AG09319 (cell line): ENCODE measurements around the gene TET3.

Experiments
- DNase-seq: peaks from one replicate; pipeline ENCODE4 v3.0.0-alpha.2; 2010; ENCODE audit warnings: low read depth; ENCODE audit errors: extremely low read depth
- TF ChIP-seq, protein P1 (sequence below): IDR thresholded peaks from 2 replicates; pipeline ENCODE4 v1.5.1; 2011; ENCODE audit warnings: low read depth, mild to moderate bottlenecking, inconsistent platforms, low read length, moderate library complexity

TET3 gene

DNA sequence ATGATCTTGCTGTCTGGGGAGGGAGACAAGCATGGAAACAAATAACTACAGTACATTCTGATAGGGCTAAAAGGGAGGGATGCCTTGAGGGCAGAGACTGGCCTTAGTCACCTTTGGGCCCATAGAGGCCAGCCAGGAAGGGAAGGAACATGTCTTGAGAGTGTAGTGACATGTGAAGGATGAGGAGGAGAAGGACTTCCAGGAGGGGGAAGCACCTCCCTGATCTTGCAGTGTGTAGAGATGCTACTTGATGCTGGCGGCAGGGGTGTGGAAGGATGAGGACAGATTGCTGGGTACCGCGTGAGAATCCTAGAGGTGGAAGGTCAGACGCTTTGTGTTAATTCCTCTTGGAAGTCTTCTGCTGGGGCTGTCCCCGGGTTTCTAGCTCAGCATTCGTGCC, 13.1 kb downstream of the TET3 start:
- TF ChIP-seq, protein P1, sequence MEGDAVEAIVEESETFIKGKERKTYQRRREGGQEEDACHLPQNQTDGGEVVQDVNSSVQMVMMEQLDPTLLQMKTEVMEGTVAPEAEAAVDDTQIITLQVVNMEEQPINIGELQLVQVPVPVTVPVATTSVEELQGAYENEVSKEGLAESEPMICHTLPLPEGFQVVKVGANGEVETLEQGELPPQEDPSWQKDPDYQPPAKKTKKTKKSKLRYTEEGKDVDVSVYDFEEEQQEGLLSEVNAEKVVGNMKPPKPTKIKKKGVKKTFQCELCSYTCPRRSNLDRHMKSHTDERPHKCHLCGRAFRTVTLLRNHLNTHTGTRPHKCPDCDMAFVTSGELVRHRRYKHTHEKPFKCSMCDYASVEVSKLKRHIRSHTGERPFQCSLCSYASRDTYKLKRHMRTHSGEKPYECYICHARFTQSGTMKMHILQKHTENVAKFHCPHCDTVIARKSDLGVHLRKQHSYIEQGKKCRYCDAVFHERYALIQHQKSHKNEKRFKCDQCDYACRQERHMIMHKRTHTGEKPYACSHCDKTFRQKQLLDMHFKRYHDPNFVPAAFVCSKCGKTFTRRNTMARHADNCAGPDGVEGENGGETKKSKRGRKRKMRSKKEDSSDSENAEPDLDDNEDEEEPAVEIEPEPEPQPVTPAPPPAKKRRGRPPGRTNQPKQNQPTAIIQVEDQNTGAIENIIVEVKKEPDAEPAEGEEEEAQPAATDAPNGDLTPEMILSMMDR = no peak
- DNase-seq = no peak

DNA sequence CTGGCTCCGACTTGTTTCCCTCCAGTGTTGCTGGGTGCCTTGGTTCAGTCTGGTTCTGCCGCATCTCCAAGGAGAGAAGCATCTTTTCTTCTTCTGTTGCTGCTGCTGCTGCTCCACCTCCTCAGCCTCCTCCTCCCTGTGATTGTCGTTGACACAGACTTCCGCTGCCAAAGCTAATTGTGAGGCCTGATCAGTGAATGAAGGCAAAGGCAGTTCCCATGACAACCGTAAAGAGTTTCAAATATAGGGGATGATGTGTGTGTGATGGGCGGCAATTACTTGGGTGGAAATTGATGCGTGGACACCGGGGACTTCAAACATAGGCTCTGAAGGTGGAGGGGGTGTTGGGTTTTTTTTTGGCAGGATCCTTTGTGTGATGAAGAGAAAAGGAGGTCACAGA, 13.7 kb downstream of the TET3 start:
- no peak for DNase-seq
- TF ChIP-seq, protein P1 = no peak

DNA sequence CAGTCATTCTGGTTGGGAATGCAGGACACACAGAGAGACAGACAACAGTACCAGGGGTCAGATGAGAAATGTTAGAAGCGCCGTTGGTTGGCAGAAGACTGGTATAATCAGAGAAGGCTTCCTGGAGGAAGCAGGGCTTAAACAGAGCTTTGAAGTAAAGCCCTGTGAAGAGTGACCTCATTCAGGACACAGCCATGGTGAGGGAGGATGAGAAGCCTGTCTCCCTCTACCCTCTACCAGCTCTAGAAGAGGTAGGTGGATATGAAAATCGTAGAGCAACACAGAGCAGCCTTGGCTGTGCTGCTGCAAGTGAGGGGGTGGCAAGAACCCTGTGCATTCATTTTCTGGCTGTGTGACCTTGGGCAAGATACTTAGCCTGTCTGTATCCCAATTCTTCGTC, 14.2 kb downstream of the TET3 start:
- no peak for DNase-seq

DNA sequence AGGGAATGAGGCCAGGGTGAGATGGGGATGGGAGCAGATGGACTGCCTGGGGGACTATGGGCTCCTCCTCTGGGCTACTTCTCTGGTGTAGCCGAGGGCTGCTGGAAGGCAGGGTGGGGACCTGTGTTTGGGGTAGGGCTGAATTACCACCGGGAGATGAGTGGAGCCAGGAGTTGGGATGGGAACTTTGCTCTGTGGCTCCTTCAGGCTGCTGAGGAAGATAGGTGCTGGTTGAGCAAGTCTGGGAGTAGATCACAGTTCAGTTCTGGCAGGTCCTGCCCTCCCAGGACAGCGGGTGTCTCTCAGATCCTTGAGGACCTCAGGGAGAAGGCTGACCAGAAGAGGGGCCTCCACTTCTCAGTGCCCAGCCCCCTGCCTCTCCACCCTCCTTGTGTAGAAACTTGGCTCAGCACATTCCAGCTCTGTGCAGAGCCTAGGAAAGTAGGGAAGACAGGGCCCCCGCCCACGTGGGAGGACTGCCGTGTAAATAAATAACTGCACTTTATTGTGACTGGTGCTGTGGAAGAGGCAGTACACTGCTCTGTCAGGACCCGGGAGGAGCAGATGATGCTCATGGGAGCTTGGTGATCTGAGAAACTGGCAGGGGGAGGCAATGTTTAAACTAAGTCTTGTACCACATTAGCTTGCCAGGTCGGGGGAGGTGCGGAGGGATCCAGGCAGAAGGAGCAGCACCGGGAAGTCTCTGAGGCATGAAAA, 15.3 kb downstream of the TET3 start:
- no peak for DNase-seq

More for the DNA sequence above, 14.2 kb downstream of the TET3 start:
- TF ChIP-seq, protein P1 = no peak

DNA sequence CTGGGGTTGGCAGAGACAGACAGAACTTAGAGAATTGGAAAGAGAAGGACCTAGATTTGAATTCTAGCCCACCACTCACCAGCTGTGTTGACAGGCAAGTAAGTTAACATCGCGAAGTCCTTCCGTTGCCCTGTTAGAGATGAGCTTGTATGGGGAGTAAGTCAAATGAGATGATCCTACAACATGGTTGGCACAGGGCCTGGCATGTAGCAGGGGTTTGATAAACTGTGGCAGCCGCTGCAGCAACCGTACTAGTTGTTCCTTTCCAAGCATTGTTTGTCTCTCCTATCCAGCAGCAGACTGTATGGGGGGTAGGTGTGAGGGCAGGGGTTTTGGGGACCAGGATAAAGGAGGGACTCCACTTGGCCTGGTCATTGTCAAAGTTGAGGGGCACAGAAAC, 16.0 kb downstream of the TET3 start:
- DNase-seq = no peak
- TF ChIP-seq, protein P1 = no peak

More for the DNA sequence above, 15.3 kb downstream of the TET3 start:
- TF ChIP-seq, protein P1 = no peak

DNA sequence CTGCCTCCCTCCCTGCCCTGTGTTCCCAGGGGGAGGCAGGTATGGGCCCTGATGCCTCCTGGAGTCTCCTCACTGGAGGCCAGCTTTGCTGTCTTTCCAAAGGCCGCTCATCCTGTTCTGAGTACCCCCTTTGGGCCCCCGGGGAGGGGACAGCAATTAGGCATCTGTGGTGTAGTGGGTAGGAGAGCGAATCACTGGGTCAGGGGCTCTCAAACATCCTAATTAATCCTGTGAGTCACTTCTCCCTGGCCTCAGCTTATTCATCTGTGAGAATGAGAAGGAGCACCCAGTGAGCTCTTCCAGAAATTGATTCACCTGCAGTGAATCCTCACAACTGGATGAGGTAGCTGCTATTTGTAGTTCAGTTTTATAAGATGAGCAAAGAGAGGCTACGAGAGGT, 16.4 kb downstream of the TET3 start:
- TF ChIP-seq, protein P1 = no peak
- no peak for DNase-seq

DNA sequence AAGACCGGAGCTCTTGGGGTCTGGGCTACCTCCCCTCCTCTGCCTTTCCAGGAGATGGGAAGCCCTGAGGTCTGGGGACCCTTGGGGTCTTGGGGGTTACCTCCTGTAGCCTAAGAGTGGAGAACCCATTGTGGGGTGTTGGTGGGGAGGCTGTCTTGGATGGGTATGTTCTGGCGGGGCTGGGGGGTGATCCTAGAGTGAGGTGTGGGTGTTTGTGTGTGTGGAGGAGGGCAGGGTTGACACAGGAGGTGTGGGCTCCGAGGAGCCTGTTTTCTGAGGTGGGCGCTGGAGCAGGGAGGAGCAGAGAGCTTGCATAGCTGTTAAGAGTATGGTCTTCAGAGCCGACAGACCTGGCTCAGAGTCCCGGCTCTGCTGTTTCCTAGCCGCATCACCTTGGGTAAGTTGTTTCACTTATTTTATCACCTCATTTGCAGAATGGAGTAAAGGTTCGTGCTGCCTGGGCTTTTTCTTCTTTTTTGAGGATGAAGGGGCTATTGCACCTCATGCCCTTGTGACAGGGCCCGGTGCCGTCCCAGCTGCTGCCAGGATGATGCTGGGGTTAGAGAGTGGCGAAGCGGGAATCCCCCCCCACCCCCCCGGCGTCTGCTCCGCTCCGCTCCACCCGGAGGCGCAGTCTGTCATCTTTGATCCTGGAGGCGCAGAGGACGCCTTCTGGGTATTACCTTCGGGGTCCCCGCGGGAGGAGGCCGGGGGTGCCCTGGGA, 17.2 kb downstream of the TET3 start:
- TF ChIP-seq, protein P1 = no peak; the same call in 1 of the 2 replicates
- DNase-seq = no peak
